ENCODE data around the gene CLMN. TPM values are rescaled to one million over a fixed set of nuclear protein-coding genes. Genes with fewer than 3 reads are reported as not detected.
A peak's percentile ranks its signal among the peaks of the same experiment; 100 is the strongest.

CLMN gene
- total and polyA plus RNA-seq, 8 donors: 5.3 to 42.9 (median 20.1) TPM

DNA sequence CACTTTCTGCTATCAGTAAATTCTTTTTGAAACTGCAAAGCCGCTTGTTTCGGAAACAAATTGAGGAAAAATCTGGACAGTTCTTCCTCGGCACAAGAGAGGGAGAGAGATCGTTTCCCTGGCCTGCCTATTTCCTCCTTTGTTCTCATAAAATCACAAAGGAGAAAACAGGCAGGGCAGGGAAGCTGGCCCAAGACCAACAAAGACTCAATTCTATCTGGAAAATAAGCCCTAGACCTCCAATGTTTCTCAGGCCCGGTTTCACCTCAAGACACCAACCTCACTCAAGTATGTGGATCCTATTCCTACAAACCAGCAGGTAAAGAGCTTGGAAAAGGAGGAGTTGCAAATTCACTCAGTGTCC lies 181.9 kb downstream of the CLMN start:
- Histone ChIP-seq H3K4me1 (peaks cover 34 to 91% (median 55%) of the 10 kb centered on the region in 4 donors), H3K27ac (peak overlapping the region in 4 of 5 donors; percentile 17 to 61 (median 58)), H3K27me3 (no peaks in the 10 kb centered on the region), H3K9me3 (no peaks in the 10 kb centered on the region), H3K36me3 (peaks cover 0 to 7% (median 6%) of the 10 kb centered on the region in 4 donors), H3K4me3 (no peak overlapping the region)
- 28 to 54% (median 40%) methylated on average over 5 of the region's 5 CpGs for WGBS, 5 donors
- intact Hi-C loops (cut with DNase I; ENCODE audit: low total_unique reads): no loop called here
- DNase-seq: peak; percentile 36 to 54
- TF ChIP-seq POLR2A (IDR thresholded peaks at IDR 0.05) (no peak), POLR2AphosphoS5 (IDR thresholded peaks at IDR 0.05) (no peak), EP300 (IDR thresholded peaks at IDR 0.05) (no peak)
- TF ChIP-seq, protein P1, sequence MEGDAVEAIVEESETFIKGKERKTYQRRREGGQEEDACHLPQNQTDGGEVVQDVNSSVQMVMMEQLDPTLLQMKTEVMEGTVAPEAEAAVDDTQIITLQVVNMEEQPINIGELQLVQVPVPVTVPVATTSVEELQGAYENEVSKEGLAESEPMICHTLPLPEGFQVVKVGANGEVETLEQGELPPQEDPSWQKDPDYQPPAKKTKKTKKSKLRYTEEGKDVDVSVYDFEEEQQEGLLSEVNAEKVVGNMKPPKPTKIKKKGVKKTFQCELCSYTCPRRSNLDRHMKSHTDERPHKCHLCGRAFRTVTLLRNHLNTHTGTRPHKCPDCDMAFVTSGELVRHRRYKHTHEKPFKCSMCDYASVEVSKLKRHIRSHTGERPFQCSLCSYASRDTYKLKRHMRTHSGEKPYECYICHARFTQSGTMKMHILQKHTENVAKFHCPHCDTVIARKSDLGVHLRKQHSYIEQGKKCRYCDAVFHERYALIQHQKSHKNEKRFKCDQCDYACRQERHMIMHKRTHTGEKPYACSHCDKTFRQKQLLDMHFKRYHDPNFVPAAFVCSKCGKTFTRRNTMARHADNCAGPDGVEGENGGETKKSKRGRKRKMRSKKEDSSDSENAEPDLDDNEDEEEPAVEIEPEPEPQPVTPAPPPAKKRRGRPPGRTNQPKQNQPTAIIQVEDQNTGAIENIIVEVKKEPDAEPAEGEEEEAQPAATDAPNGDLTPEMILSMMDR (IDR thresholded peaks at IDR 0.05): no peak

DNA sequence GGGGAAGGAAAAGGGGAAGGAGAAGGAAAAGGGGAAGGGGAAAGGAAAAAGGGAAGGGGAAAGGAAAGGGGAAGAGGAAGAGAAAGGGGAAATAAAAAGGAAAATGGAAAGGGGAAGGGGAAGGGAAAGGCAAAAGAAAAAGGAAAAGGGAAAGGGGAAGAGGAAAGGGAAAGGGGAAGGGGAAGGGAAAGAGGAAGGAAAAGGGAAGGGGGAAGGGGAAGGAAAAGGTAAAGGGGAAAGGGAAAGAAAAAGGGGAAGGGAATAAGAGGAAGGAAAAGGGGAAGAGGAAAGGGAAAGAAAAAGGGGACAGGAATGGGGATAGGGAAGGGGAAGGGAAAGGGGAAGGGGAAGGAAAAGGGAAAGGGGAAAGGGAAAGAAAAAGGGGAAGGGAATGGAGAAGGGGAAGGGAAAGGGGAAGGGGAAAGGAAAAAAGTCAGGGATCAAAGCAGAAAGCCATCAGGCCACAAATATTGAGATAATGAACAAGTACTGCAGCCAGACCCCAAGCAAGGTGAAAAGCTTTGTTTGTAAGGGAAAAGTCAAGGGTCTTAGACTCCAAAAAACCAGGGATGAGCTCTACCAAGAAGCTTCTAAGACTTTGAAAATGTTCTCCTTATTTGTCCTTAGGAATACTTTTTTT lies 182.4 kb downstream of the CLMN start:
- Histone ChIP-seq H3K27ac (peak overlapping the region in 4 of 5 donors; percentile 17 to 61 (median 58)), H3K9me3 (no peaks in the 10 kb centered on the region), H3K4me3 (no peak overlapping the region), H3K27me3 (no peaks in the 10 kb centered on the region), H3K4me1 (peaks cover 34 to 89% (median 55%) of the 10 kb centered on the region in 4 donors), H3K36me3 (peaks cover 0 to 12% (median 11%) of the 10 kb centered on the region in 4 donors)
- no peak for TF ChIP-seq POLR2AphosphoS5 (IDR thresholded peaks at IDR 0.05)
- TF ChIP-seq, protein P1 (IDR thresholded peaks at IDR 0.05): no peak
- TF ChIP-seq POLR2A (IDR thresholded peaks at IDR 0.05): no peak
- TF ChIP-seq EP300 (IDR thresholded peaks at IDR 0.05): no peak
- intact Hi-C loops (cut with DNase I; ENCODE audit: low total_unique reads): no loop called here
- no peak for DNase-seq

DNA sequence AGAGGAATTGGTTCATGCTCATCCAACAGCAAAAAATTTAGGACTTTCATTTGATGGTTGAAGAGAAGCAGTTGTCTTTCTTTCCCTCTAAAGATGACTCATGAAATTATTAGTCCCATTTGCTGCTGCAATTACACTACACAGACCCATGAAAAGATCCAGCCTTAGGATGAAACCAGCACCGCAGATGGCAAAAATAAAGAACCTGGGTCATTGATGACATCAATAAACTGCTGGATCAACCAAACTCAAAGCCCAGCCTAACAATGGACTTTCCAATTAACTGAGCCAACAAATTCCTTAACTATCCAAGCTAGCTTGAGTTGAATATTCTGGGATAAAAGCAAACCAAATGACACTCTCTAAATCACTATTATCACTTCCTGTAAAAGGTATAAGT lies 183.1 kb downstream of the CLMN start:
- Histone ChIP-seq H3K36me3 (peaks cover 0 to 19% (median 18%) of the 10 kb centered on the region in 4 donors), H3K27ac (peak overlapping the region in 1 of 5 donors; percentile 60), H3K4me3 (no peak overlapping the region), H3K27me3 (no peaks in the 10 kb centered on the region), H3K9me3 (no peaks in the 10 kb centered on the region), H3K4me1 (peaks cover 34 to 83% (median 50%) of the 10 kb centered on the region in 4 donors)
- TF ChIP-seq EP300 (IDR thresholded peaks at IDR 0.05): no peak
- no peak for TF ChIP-seq POLR2A (IDR thresholded peaks at IDR 0.05)
- TF ChIP-seq POLR2AphosphoS5 (IDR thresholded peaks at IDR 0.05): no peak
- TF ChIP-seq, protein P1 (IDR thresholded peaks at IDR 0.05): no peak
- DNase-seq: no peak
- intact Hi-C loops (cut with DNase I; ENCODE audit: low total_unique reads): no loop called here
- 84 to 98% (median 89%) methylated on average over 1 of the region's 1 CpG for WGBS, 5 donors

DNA sequence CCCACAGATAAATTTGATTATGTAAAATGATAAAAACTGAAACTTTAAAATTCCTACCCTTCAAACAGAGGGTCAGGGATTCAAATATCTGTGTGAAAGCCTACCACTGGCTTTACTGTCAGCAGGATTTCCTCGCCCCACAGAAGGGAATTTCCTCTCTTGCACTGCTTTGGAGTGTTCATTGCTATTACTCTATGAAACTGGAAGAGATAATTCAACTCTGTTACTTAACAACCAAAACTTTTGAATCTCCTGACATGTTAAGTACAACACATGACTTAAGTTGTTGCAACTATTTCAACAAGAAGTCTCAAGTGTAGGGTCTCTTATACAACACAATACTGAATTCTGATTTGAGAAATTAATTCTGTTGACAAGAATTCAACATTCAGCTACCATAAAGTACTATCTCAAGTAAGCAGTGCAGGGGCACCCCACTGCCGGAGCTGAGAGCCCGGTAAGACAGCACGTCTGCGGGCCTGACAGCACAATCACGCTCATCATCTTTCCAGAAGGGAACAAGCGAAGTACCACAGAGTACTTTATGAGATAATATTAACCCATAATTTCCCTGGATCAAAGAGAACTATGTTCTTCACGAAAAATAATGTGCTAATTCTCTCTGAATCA lies 185.3 kb downstream of the CLMN start:
- Histone ChIP-seq H3K27ac (no peak overlapping the region), H3K36me3 (peaks cover 0 to 40% (median 38%) of the 10 kb centered on the region in 4 donors), H3K4me3 (no peak overlapping the region), H3K27me3 (no peaks in the 10 kb centered on the region), H3K4me1 (peaks cover 13 to 61% (median 31%) of the 10 kb centered on the region in 4 donors), H3K9me3 (no peaks in the 10 kb centered on the region)
- intact Hi-C loops (cut with DNase I; ENCODE audit: low total_unique reads): no loop called here
- no peak for DNase-seq
- TF ChIP-seq POLR2A (IDR thresholded peaks at IDR 0.05): no peak
- no peak for TF ChIP-seq EP300 (IDR thresholded peaks at IDR 0.05)
- no peak for TF ChIP-seq POLR2AphosphoS5 (IDR thresholded peaks at IDR 0.05)
- TF ChIP-seq, protein P1 (IDR thresholded peaks at IDR 0.05): no peak
- 89 to 94% (median 91%) methylated on average over 8 of the region's 8 CpGs for WGBS, 5 donors
